Activated CD4-positive, alpha-beta T cell treated with anti-CD3 and anti-CD28 coated beads for 36 hours (primary cell): ENCODE measurements around the gene TSPOAP1. TPM values are rescaled to one million over a fixed set of nuclear protein-coding genes. Genes with fewer than 3 reads are reported as not detected.

Source experiments
- ATAC-seq: fragments of 200-7000 bp; cut with Tn5 transposase; one replicate; pipeline ENCODE4 v1.10.0; 2021; ENCODE audit warnings: mild to moderate bottlenecking, moderate library complexity
- CTCF ChIA-PET: fragments of 350-600 bp; sonication (Branson Sonifier 250); formaldehyde crosslinking; loops from one replicate; lab custom pipeline; 2021; ENCODE audit warnings: antibody characterized with exemption; lab: Charles Lee
- POLR2A ChIA-PET: fragments of 350-600 bp; sonication (Branson Sonifier 250); formaldehyde crosslinking; loops from one replicate; lab custom pipeline; 2021; ENCODE audit warnings: antibody characterized with exemption, inconsistent platforms; lab: Charles Lee
- DNase-seq: peaks from one replicate; pipeline ENCODE4 v3.0.0-alpha.2; 2020
- H3K27ac Mint-ChIP-seq: one replicate; pipeline ENCODE4 v1.8.0; 2021; ENCODE audit warnings: mixed read lengths
- H3K27me3 Mint-ChIP-seq: one replicate; pipeline ENCODE4 v1.8.0; 2021; ENCODE audit warnings: mixed read lengths
- H3K36me3 Mint-ChIP-seq: one replicate; pipeline ENCODE4 v1.8.0; 2021; ENCODE audit warnings: low read depth, mixed read lengths
- H3K4me1 Mint-ChIP-seq: one replicate; pipeline ENCODE4 v1.8.0; 2021; ENCODE audit warnings: mixed read lengths
- H3K4me3 Mint-ChIP-seq: one replicate; pipeline ENCODE4 v1.8.0; 2021; ENCODE audit warnings: mild to moderate bottlenecking, moderate library complexity, mixed read lengths
- H3K9me3 Mint-ChIP-seq: one replicate; pipeline ENCODE4 v1.8.0; 2021; ENCODE audit warnings: low read depth, mixed read lengths
- intact Hi-C, 2 experiments: fragments of 100-400 bp; cut with DNase I in 1 of 2; cut with micrococcal nuclease in 1 of 2; formaldehyde crosslinking; loops; one replicate each; pipeline versions ENCODE4 v1.14.2 to v1.15.1; 2022 to 2024; cut with DNase I, micrococcal nuclease
- total RNA-seq, 2 experiments: library from RNA; stranded (reverse); gene quantifications; one replicate each; pipeline ENCODE4 v1.2.3, GENCODE V29; 2021

Gene TSPOAP1
- total RNA-seq, 2 experiments from 2014 or later: 11.8 to 12.4 TPM

DNA sequence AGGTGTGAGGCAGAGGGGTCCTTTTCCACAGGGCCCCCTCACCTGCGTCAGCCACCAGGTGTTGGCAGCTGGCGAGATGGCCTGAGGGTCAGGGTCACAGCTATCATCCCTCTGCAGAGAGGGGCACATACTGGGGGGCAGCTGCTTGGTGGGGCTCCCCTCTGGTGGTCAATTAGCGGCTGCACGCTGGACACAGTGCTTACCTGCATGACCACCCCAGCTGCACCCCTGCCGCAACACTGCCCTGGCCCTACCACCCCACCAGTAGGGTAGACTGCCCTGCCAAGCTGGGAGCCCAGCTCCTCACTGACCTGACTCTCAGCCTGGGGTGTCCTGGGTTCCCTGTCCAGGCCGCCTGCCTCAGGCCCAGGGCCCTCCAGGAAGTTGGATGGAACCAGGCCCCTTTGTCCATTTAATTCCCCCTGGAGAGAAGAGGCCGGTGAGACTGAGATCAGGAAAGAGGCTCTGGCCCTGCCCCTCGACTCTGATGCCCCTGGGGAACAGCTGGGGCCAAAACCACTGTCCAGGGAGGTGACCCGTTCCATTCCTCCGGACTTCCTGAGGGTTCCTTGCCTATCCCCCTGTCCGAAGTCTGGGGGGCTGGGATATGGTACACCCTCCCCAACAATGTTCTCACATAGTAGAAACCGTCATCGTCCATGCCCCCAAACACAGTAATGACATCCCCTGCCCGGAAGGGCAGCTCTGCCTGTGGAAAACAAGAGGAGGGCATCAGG lies 23.7 kb downstream of the TSPOAP1 start:
- H3K4me3 Mint-ChIP-seq: no peak overlapping the region
- H3K27ac Mint-ChIP-seq: no peak overlapping the region
- no peaks in the 10 kb centered on the region for H3K9me3 Mint-ChIP-seq
- intact Hi-C loops: loop anchor here (1.0 kb wide), 3 partner anchors 39 to 142 kb away; partner anchors contain the start of gene RNF43 (in 1 of the 2)
- H3K36me3 Mint-ChIP-seq: peaks cover 2% of the 10 kb centered on the region
- ChIA-PET POLR2A (no interaction called here), CTCF (interaction anchor here (0.7 to 5.0 kb wide), 19 partner anchors 9 to 214 kb away, joined by 3 to 38 read pairs (median 6); partner anchors contain the start of genes RNF43, SUPT4H1 and TSPOAP1)
- DNase-seq (no peak), ATAC-seq (no peak)
- peaks cover 3% of the 10 kb centered on the region for H3K4me1 Mint-ChIP-seq
- no peaks in the 10 kb centered on the region for H3K27me3 Mint-ChIP-seq

DNA sequence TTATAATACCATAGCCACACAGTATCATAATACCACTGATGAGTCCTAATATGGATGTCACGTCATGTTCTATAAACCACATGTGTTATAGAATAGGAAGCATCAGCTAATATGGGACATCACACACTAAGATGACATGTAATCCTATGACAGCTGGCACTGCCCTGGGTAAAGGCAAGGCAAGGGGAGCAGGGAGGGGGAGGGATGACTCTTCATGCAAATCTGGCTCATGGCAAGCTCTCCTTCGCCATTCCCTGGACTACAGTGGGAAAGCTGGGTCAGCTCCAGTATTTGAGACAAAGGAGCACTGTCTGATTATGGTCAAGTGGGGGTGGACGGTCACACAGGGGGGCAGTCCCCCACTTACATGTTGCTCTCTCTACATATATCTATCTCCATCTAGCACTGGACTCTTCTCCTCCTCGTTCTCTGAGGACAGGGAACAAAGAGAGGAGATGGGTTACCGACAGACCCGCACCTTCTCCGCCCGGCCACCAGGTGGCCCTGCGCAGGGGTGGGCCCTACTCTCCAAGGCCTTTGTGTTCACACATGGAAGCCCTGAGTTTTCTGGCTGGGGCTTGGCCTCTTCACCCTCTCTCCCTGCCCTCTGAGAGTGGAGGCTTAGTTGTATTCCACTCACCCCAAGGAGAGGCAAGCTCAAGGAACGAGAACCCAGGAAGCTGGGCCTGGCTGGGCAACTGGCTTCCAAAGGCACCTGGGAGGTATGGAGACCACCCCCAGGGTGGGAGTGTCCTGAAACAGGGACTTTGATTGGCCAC lies 24.4 kb downstream of the TSPOAP1 start:
- Mint-ChIP-seq H3K9me3 (no peaks in the 10 kb centered on the region), H3K27me3 (no peaks in the 10 kb centered on the region), H3K4me1 (peaks cover 3% of the 10 kb centered on the region), H3K36me3 (peaks cover 1% of the 10 kb centered on the region), H3K27ac (no peak overlapping the region), H3K4me3 (no peak overlapping the region)
- CTCF ChIA-PET: interaction anchor here (0.6 to 5.0 kb wide), 32 partner anchors 9 to 963 kb away, joined by 3 to 38 read pairs (median 4); partner anchors contain the start of genes RNF43, SUPT4H1 and TSPOAP1
- ATAC-seq (peak; percentile 97), DNase-seq (peak; percentile 80)
- intact Hi-C loops: loop anchor here (1.0 kb wide), 3 partner anchors 40 to 143 kb away; partner anchors contain the start of gene RNF43 (in 1 of the 2)
- POLR2A ChIA-PET: no interaction called here

DNA sequence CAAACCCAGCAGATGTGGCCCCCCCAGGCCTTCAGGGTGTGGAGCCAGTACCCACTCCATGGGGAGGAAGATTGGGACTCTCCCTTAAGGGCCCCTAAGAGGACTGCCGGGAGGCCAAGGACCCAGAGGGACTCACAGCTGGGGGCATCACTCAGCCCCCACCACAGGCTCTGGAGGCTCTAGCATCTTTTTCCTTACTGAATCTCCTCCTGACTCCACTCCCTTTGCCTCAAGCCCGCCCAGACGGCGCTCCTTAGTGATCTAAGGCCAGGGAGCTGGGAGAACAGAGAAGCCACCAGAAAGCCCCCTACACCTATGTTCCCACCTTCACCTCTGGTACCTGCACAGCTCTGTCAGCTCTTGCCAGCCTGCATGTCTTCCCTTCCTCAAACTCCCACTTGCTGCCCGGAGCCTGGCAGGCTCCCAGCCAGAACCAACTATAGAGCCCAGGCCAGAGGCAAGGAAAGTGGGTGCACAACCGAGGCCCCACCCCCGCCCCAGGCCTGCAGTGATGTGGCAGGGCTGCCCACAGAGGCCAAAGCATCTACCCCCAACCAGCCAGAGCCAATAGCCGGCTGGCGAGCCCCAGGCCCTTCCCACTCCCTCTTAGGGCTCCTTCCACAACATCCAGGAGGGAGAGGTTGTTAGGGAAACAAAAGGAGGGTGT lies 25.5 kb downstream of the TSPOAP1 start:
- H3K36me3 Mint-ChIP-seq: no peaks in the 10 kb centered on the region
- ATAC-seq (no peak), DNase-seq (no peak)
- ChIA-PET CTCF (interaction anchor here (0.6 to 2.8 kb wide), 13 partner anchors 9 to 276 kb away, joined by 3 to 18 read pairs (median 4); partner anchors contain the start of gene RNF43), POLR2A (no interaction called here)
- no peak overlapping the region for H3K27ac Mint-ChIP-seq
- peaks cover 3% of the 10 kb centered on the region for H3K4me1 Mint-ChIP-seq
- intact Hi-C loops: no loop called here
- H3K9me3 Mint-ChIP-seq: no peaks in the 10 kb centered on the region
- H3K27me3 Mint-ChIP-seq: no peaks in the 10 kb centered on the region
- H3K4me3 Mint-ChIP-seq: no peak overlapping the region

DNA sequence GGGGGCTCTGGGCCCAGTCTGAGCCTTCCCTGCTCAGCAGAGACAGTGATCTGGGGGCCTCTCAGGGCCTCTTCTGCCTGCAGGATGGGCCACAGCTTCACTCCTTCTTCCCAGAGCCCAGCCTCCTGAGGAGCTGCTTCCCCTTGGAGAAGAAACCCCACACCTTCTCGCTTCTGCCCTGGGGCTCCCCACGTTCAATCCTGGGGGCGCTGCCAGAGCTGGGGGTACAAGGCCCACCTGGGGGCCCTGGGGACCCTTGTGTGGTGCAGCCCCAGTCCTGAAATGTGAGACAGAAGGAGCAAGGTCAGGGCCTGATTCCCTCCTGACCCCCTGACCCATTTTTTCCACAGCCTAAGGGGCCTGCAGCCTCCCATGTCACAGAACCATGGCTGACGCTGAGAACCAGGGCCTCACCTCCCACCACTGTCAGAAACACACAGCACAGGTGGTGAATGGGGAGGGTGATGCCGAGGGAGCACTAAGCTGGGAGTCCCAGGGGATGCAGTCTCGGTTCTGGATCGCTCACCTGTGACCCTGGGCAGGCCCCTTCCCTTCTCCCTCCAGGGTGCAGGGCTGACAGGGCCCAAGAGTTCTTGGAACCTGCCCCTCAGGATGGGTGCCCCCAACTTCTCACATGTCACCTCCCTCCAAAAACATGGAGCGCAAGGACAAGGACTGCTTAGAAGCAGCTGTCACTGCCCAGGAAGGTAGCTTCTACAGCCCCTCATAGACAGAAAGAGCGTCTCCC lies 26.2 kb downstream of the TSPOAP1 start:
- CTCF ChIA-PET: interaction anchor here (0.7 to 2.8 kb wide), 4 partner anchors 15 to 799 kb away, joined by 4 to 18 read pairs (median 10); no protein-coding TSS in a partner anchor
- no peak for ATAC-seq
- no peak for DNase-seq

DNA sequence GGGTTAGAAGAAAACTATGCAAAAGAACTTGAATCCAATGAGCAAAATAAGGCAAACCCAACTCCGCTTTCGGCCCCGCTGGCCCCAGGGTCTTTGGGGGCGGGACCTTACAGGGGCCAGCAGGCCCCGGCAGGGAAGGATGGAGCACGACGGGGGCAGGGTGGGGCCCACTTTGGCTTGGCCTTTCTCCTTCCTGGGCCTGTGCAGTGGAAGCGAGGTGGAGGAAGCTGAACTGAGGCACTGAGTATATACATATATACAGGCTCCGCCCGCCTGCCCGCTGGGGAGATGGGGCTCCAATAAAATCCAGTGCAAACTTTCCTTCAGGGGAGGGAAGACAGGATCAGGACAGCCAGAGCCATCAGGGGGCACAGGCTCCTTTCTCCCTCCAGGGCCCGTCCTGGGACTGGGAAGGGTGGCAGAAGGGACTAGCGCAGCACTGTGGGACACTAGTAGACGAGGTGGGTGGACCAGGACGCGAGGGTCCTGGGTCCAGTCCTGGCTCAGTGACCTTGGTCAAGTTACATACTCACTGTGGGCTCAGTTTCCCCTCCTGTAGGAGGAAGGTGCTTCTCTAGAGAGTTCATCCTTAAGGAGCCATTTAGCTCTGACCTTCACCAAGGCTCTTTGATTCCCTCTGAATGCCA lies 27.0 kb downstream of the TSPOAP1 start:
- CTCF ChIA-PET: interaction anchor here (0.7 to 2.3 kb wide), 3 partner anchors 16 to 799 kb away, joined by 3 to 13 read pairs (median 4); no protein-coding TSS in a partner anchor
- Mint-ChIP-seq H3K9me3 (no peaks in the 10 kb centered on the region), H3K4me1 (peaks cover 3% of the 10 kb centered on the region), H3K27ac (no peak overlapping the region), H3K27me3 (no peaks in the 10 kb centered on the region), H3K36me3 (no peaks in the 10 kb centered on the region), H3K4me3 (no peak overlapping the region)
- POLR2A ChIA-PET: no interaction called here
- intact Hi-C loops: no loop called here
- DNase-seq (no peak), ATAC-seq (no peak)

More for the DNA sequence above, 26.2 kb downstream of the TSPOAP1 start:
- Mint-ChIP-seq H3K27ac (no peak overlapping the region), H3K36me3 (no peaks in the 10 kb centered on the region), H3K4me3 (no peak overlapping the region), H3K4me1 (peaks cover 3% of the 10 kb centered on the region), H3K9me3 (no peaks in the 10 kb centered on the region), H3K27me3 (no peaks in the 10 kb centered on the region)
- intact Hi-C loops: no loop called here
- POLR2A ChIA-PET: no interaction called here

DNA sequence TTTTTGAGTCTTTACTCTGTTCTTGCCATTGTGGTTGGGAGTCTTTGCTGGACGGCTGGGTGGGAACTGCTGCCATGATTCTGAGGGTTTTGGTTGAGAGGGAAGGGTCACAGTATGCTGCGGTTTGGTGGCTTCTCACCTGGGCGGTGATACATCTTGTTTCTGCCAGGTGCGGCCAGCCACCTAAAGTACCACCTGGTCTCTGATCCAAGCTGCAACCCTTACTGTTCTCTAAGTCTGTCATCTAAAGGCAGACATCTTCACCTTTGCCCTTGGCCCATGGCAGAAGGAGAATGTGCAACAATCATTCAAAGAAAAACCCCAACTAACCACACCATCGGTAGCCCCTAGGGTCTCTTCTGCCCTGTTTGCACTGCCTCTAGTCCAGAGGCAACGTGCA lies 28.3 kb downstream of the TSPOAP1 start:
- Mint-ChIP-seq H3K36me3 (no peaks in the 10 kb centered on the region), H3K27ac (no peak overlapping the region), H3K9me3 (no peaks in the 10 kb centered on the region), H3K4me1 (peaks cover 3% of the 10 kb centered on the region), H3K27me3 (no peaks in the 10 kb centered on the region), H3K4me3 (no peak overlapping the region)
- intact Hi-C loops: no loop called here
- no peak for DNase-seq
- ChIA-PET CTCF (interaction anchor here (1.4 kb wide), 1 partner anchor 17 kb away, joined by 7 read pairs; no protein-coding TSS in a partner anchor), POLR2A (no interaction called here)
- no peak for ATAC-seq

DNA sequence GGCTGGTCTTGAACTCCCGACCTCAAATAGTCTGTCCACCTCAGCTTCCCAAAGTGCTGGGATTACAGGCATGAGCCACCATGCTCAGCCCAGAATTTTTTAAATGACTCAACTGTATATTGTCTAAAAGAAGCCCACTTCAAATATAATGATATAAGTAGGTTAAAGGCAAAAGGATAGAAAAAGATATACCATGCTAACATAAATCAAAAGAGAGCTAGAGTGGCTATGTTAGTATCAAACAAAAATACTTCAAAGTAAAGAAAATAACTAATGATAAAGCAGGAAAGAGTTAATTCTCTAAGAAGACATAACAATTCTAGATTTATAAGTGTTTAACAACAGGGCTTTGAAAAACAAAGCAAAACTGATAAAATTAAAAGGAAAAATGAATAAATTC lies 34.6 kb downstream of the TSPOAP1 start:
- Mint-ChIP-seq H3K36me3 (no peaks in the 10 kb centered on the region), H3K27ac (no peak overlapping the region), H3K27me3 (peaks cover 5% of the 10 kb centered on the region), H3K9me3 (no peaks in the 10 kb centered on the region), H3K4me3 (no peak overlapping the region), H3K4me1 (no peaks in the 10 kb centered on the region)
- ChIA-PET POLR2A (no interaction called here), CTCF (interaction anchor here (1.0 kb wide), 1 partner anchor 10 kb away, joined by 6 read pairs; no protein-coding TSS in a partner anchor)
- intact Hi-C loops: no loop called here
- DNase-seq (no peak), ATAC-seq (no peak)

DNA sequence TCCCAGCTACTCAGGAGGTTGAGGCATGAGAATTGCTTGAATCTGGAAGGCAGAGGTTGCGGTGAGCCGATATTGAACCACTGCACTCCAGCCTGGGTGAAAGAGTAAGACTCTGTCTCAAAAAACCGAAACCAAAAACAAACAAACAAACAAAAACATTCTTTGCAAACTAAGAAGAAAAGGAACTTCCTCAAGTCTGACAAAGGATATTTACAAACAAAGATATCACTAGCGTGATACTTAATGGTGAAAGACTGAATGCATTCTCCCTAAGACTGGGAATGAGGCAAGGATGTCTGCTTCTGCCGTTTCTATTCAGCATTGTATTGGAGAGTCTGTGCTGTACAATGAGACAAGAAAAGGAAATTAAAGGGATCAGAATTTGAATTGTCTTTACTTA lies 37.3 kb downstream of the TSPOAP1 start:
- intact Hi-C loops: no loop called here
- Mint-ChIP-seq H3K36me3 (no peaks in the 10 kb centered on the region), H3K9me3 (no peaks in the 10 kb centered on the region), H3K4me3 (no peak overlapping the region), H3K4me1 (no peaks in the 10 kb centered on the region), H3K27ac (no peak overlapping the region), H3K27me3 (peaks cover 10% of the 10 kb centered on the region)
- DNase-seq (no peak), ATAC-seq (no peak)
- CTCF ChIA-PET: no interaction called here
- POLR2A ChIA-PET: no interaction called here

DNA sequence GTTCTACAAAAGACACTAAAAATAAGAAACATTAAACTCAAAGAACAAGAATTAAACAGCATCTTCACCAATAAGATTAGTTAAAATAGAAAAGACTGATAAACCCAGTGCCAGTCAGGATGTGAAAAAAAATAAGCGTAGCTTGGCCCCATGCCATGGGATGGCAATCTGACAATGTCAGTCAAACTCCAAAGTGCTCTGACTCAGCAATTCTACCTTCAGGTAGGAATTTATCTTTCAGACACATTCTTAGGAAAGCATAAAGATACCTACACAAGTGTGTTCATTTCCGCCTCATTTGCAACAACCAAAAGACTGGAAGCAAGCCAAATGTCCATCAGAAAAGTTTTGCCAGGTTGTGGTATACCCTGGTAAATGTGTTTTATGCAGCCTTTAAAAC lies 38.7 kb downstream of the TSPOAP1 start:
- Mint-ChIP-seq H3K9me3 (no peaks in the 10 kb centered on the region), H3K4me1 (no peaks in the 10 kb centered on the region), H3K4me3 (no peak overlapping the region), H3K27ac (no peak overlapping the region), H3K27me3 (peaks cover 10% of the 10 kb centered on the region), H3K36me3 (no peaks in the 10 kb centered on the region)
- no peak for ATAC-seq
- POLR2A ChIA-PET: interaction anchor here (0.5 kb wide), 1 partner anchor 343 kb away, joined by 3 read pairs; no protein-coding TSS in a partner anchor
- DNase-seq: no peak
- CTCF ChIA-PET: interaction anchor here (0.9 kb wide), 1 partner anchor 15 kb away, joined by 5 read pairs; no protein-coding TSS in a partner anchor
- intact Hi-C loops: no loop called here

DNA sequence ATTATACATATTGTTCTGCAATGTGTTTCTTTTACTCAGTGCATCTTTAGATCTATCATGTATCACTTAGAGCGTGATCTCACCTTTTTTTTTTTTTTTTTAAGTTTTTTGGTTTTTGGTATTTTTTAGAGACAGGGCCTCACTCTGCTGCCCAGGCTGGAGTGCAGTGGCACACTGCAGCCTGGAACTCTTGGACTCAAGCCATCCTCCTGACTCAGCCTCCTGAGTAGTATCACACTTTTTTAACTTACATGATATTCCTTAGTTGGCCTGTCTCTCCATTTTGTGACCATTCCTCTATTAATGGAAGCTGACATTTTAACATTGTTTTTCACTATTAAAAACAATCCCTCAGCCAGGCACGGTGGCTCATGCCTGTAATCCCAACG lies 43.2 kb downstream of the TSPOAP1 start:
- no peaks in the 10 kb centered on the region for H3K9me3 Mint-ChIP-seq
- H3K4me3 Mint-ChIP-seq: no peak overlapping the region
- no peak overlapping the region for H3K27ac Mint-ChIP-seq
- ChIA-PET POLR2A (no interaction called here), CTCF (interaction anchor here (0.6 to 2.2 kb wide), 4 partner anchors 19 to 465 kb away, joined by 3 to 6 read pairs (median 4); no protein-coding TSS in a partner anchor)
- no peak for ATAC-seq
- intact Hi-C loops: no loop called here
- no peaks in the 10 kb centered on the region for H3K4me1 Mint-ChIP-seq
- peaks cover 5% of the 10 kb centered on the region for H3K27me3 Mint-ChIP-seq
- no peak for DNase-seq
- no peaks in the 10 kb centered on the region for H3K36me3 Mint-ChIP-seq
